OCI-LY1 (cell line): ENCODE measurements around the gene SIN3A.

Experiments used
- EZH2 ChIP-seq: fragments of 200-600 bp; sonication (generic), shearing (Covaris generic); IDR thresholded peaks from 2 replicates; pipeline ENCODE4 v1.8.0; 2017; ENCODE audit warnings: borderline replicate concordance, mixed run types, mild to moderate bottlenecking, antibody characterized with exemption, low read length, moderate library complexity, mixed read lengths
- TF ChIP-seq, protein P1 (sequence below): fragments of 200-600 bp; sonication (generic), shearing (Covaris generic); IDR thresholded peaks from 2 replicates; pipeline ENCODE4 v1.5.1; 2017; ENCODE audit warnings: mild to moderate bottlenecking, antibody characterized with exemption, low read length, moderate library complexity, mixed read lengths

DNA sequence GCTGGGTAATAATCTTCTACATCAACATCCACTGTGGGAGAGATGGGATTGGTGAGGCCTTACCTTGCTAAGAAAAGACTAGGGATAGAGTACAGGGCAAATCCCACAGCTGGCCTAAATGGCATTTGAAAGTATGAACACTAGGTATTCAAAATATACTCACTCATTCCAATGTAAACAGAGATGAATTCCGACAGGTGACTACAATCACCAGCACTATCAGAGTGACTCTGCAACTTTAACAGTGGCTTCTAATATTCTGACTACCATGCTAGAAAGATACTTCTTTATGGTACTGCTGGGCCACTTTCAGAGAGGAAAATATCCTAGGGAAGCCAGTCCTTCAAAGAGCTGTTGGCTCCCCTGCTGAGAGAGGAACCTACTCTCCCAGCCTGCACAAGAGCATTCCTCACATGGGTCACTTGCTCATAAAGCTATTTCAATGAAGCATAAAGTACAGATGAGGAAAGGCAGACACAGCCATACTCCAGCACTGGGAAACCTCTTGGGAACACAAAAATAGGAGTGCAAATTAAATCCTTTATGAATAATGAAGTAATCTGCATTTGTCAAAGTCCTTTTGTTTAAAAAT lies 61.6 kb downstream of the SIN3A start:
- TF ChIP-seq, protein P1, sequence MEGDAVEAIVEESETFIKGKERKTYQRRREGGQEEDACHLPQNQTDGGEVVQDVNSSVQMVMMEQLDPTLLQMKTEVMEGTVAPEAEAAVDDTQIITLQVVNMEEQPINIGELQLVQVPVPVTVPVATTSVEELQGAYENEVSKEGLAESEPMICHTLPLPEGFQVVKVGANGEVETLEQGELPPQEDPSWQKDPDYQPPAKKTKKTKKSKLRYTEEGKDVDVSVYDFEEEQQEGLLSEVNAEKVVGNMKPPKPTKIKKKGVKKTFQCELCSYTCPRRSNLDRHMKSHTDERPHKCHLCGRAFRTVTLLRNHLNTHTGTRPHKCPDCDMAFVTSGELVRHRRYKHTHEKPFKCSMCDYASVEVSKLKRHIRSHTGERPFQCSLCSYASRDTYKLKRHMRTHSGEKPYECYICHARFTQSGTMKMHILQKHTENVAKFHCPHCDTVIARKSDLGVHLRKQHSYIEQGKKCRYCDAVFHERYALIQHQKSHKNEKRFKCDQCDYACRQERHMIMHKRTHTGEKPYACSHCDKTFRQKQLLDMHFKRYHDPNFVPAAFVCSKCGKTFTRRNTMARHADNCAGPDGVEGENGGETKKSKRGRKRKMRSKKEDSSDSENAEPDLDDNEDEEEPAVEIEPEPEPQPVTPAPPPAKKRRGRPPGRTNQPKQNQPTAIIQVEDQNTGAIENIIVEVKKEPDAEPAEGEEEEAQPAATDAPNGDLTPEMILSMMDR: no peak
- no peak for TF ChIP-seq EZH2
